K562 treated with DMSO at 1 percent for 4 hours (cell line): ENCODE results near the gene NAT8. TPM values are rescaled to one million over a fixed set of nuclear protein-coding genes. Genes with fewer than 3 reads are reported as not detected.

Experiments
- total RNA-seq: library from RNA; unstranded; fragments of 300-600 nt; gene quantifications from 2 replicates; pipeline ENCODE4 v1.2.3, GENCODE V29; 2022; ENCODE audit not compliant: insufficient read depth

NAT8 gene
- total RNA-seq = not detected in 2 replicates

DNA sequence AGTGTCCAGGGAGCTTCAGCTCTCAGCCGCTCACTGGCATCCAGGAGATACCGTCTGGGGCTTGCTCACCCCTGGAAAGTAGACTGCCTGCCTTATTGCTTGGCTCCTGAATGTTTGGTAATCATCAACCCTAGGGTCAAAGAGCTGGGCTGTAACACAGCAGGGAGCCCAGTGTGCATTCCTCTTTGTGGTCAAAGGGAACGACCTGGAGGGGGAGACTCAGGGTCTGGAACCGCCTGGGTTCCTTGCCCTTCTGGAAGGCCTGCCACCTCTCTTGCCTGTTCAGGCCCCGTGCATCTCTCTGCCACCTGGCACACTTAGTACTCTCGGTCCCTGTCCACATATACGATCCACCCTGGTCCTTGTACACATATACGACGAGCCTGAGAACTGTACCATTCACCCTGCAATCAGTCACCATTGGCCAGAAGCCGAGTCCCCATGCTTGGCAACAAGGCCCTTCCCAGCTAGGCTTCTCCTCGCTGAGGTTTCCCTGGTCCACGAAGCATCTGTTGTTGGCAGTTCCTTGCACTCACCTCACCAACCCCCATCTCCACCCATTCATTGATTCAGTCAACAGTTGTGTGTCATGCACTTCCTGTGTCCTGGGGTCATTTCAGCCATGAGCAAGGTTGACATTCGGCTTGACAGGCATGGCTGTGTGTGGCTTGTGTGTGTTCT, at the start of gene NAT8:
NAT8 (minus strand) TSS at position 85 of the 681 bp plus-strand sequence. CDS start 794 bp downstream, outside the sequence.

Other genes with a start within 250 kb of the NAT8 start
- 40.4 and 56.1 TPM in 2 replicates for gene TPRKB, start 94.9 kb upstream of the NAT8 start, total RNA-seq
- gene DUSP11, start 137.7 kb upstream of the NAT8 start, total RNA-seq = 12.7 and 13.1 TPM in 2 replicates
- 0.31 and 0.40 TPM in 2 replicates for gene C2orf78, start 141.8 kb upstream of the NAT8 start, total RNA-seq
- 28.5 and 31.9 TPM in 2 replicates for gene STAMBP, start 186.5 kb upstream of the NAT8 start, total RNA-seq